Adrenal gland (tissue), 12 donors: ENCODE results near the gene CCDC134. TPM values are rescaled to one million over a fixed set of nuclear protein-coding genes. Genes with fewer than 3 reads are reported as not detected.
A peak's percentile ranks its signal among the peaks of the same experiment; 100 is the strongest.

Experiments
- DNase-seq, 7 donors: peaks; one replicate each; pipeline ENCODE4 v3.0.0-alpha.2; 2019 to 2020
- H3K27ac ChIP-seq, 5 donors: fragments of 200-600 bp; sonication (generic) in 4 of 5; 1 replicate in 3 of 5; 2 replicates in 2 of 5; pipeline versions ENCODE4 v1.5.1 to v1.8.0; 2016 to 2020; ENCODE audit warnings: mild to moderate bottlenecking in 1 of 5
- H3K27me3 ChIP-seq: fragments of 200-600 bp; 2 replicates; pipeline ENCODE4 v1.8.0; 2021
- H3K36me3 ChIP-seq, 2 donors: fragments of 200-600 bp; replicated peaks in 1 of 2; 1 replicate in 1 of 2; 2 replicates in 1 of 2; pipeline versions ENCODE4 v1.5.1 to v1.8.0; 2018 to 2022
- H3K4me1 ChIP-seq, 2 donors: fragments of 200-600 bp; replicated peaks in 1 of 2; 1 replicate in 1 of 2; 2 replicates in 1 of 2; pipeline versions ENCODE4 v1.5.1 to v1.8.0; 2018 to 2021
- H3K4me3 ChIP-seq, 4 donors: fragments of 200-600 bp; sonication (generic) in 3 of 4; one replicate each; pipeline ENCODE4 v1.5.1; 2016 to 2018
- H3K9me3 ChIP-seq, 3 donors: fragments of 200-600 bp; sonication (generic) in 1 of 3; replicated peaks in 1 of 3; 1 replicate in 2 of 3; 2 replicates in 1 of 3; pipeline versions ENCODE4 v1.5.1 to v1.8.0; 2016 to 2021
- POLR2A ChIP-seq, 2 donors: fragments of 450-650 bp; IDR thresholded peaks; one replicate each; pipeline ENCODE4 v1.6.1; 2017; ENCODE audit warnings: antibody characterized with exemption in 2 of 2, mild to moderate bottlenecking in 2 of 2, moderate library complexity in 1 of 2
- WGBS, 4 donors: extraction: QIAGEN DNeasy Blood & Tissue Kit in 2 of 4; methylation state at CpG; one replicate each; pipeline versions ENCODE4 v1.1.5 to v1.1.7; 2013 to 2017; 5-methylcytosine and 5-hydroxymethylcytosine counted together
- intact Hi-C, 2 donors: fragments of 100-400 bp; cut with DNase I; formaldehyde crosslinking; loops; one replicate each; pipeline versions ENCODE4 v1.14.1 to v1.15.0; 2022 to 2023
- polyA plus RNA-seq, 3 donors: library from polyadenylated mRNA; stranded (reverse); fragments of 200-250 nt in 2 of 3; fragments of 350-450 nt in 1 of 3; fragmentation: Illumina TruSeq in 1 of 3; extraction: RNeasy Lipid Tissue Mini Kit (QIAGEN cat#74804) in 1 of 3; gene quantifications; one replicate each; pipeline ENCODE4 v1.2.3, GENCODE V29; 2013 to 2014
- total RNA-seq, 9 donors: library from RNA; depleted of rRNA in 4 of 9; stranded (reverse); fragments of >200 nt in 4 of 9; fragments of 120-200 nt in 1 of 9; fragmentation: NEBNext Ultra II Directional in 1 of 9; extraction: Animal tissue kit (Norgen Biotek cat#: 25700) in 1 of 9; gene quantifications; one replicate each; pipeline versions ENCODE4 v1.1.0 to v1.2.4, GENCODE V29; 2013 to 2023
- TF ChIP-seq, protein P1 (sequence below), 6 experiments: fragments of 450-650 bp in 4 of 6; fragments of 200-600 bp in 2 of 6; sonication (generic) in 1 of 6; IDR thresholded peaks; 1 replicate in 5 of 6; 2 replicates in 1 of 6; pipeline versions ENCODE4 v1.5.1 to v1.8.0; 2016 to 2021; ENCODE audit warnings: antibody characterized with exemption in 6 of 6, mild to moderate bottlenecking in 2 of 6, moderate library complexity in 1 of 6
- donor health status: healthy with polysubstance abuse.
- donor health status: Bipolar disorder and iron deficiency.
- donor health status: DM: yes; HTN: yes; CAD: no.
- donor health status: DM: no; HTN: no; CAD: no.
- donor health status: DM: no; HTN: no; CAD: no.
- donor health status: DM: yes; HTN: yes; CAD: no.

Gene CCDC134
- total and polyA plus RNA-seq, 12 donors: 4.9 to 64.4 (median 32.0) TPM

- intact Hi-C loops: no loop called here
- Histone ChIP-seq H3K27ac (no peak overlapping the region), H3K9me3 (no peaks in the 10 kb centered on the region), H3K4me1 (no peaks in the 10 kb centered on the region), H3K36me3 (no peaks in the 10 kb centered on the region), H3K4me3 (no peak overlapping the region), H3K27me3 (no peaks in the 10 kb centered on the region)
- 52 to 63% (median 55%) methylated on average over 2 of the region's 2 CpGs for WGBS, 4 donors
- DNase-seq: peak in 1 of 7 donors; percentile 18
- no peak for TF ChIP-seq POLR2A (IDR thresholded peaks at IDR 0.05)
- TF ChIP-seq, protein P1, sequence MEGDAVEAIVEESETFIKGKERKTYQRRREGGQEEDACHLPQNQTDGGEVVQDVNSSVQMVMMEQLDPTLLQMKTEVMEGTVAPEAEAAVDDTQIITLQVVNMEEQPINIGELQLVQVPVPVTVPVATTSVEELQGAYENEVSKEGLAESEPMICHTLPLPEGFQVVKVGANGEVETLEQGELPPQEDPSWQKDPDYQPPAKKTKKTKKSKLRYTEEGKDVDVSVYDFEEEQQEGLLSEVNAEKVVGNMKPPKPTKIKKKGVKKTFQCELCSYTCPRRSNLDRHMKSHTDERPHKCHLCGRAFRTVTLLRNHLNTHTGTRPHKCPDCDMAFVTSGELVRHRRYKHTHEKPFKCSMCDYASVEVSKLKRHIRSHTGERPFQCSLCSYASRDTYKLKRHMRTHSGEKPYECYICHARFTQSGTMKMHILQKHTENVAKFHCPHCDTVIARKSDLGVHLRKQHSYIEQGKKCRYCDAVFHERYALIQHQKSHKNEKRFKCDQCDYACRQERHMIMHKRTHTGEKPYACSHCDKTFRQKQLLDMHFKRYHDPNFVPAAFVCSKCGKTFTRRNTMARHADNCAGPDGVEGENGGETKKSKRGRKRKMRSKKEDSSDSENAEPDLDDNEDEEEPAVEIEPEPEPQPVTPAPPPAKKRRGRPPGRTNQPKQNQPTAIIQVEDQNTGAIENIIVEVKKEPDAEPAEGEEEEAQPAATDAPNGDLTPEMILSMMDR (IDR thresholded peaks at IDR 0.05): no peak
Observed at GRCh38 chr22:41768430-41768829, 32.0 kb upstream of the CCDC134 start.

GRCh38 chr22:41770715-41771468, 29.6 kb upstream of the CCDC134 start:
- no peaks in the 10 kb centered on the region for H3K4me1 ChIP-seq
- no peaks in the 10 kb centered on the region for H3K36me3 ChIP-seq
- H3K27ac ChIP-seq: no peak overlapping the region
- no peak for TF ChIP-seq POLR2A (IDR thresholded peaks at IDR 0.05)
- TF ChIP-seq, protein P1 (IDR thresholded peaks at IDR 0.05): no peak
- intact Hi-C loops: no loop called here
- WGBS, 4 donors: 80 to 92% (median 85%) methylated on average over 5 of the region's 5 CpGs
- no peak overlapping the region for H3K4me3 ChIP-seq
- no peak for DNase-seq
- H3K9me3 ChIP-seq: no peaks in the 10 kb centered on the region
- H3K27me3 ChIP-seq: no peaks in the 10 kb centered on the region

DNA sequence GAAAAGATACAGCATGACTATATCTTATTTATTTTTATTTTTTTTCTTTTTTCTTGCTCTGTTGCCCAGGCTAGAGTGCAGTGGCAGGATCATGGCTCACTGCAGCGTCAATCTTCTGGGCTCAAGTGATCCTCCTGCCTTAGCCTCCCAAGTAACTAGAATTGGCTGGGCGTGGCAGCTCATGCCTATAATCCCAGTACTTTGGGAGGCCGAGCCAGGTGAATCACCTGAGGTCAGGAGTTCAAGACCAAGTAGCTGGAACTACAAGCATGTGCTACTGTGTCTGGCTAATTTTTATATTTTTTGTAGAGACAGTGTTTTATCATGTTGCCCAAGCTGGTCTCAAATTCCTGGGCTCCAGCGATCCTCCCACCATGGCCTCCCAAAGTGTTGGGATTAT, 28.3 kb upstream of the CCDC134 start:
- 89 to 95% (median 90%) methylated on average over 4 of the region's 4 CpGs for WGBS, 4 donors
- H3K4me1 ChIP-seq: no peaks in the 10 kb centered on the region
- no peak overlapping the region for H3K27ac ChIP-seq
- no peaks in the 10 kb centered on the region for H3K27me3 ChIP-seq
- no peak overlapping the region for H3K4me3 ChIP-seq
- no peaks in the 10 kb centered on the region for H3K9me3 ChIP-seq
- TF ChIP-seq, protein P1 (IDR thresholded peaks at IDR 0.05): no peak
- TF ChIP-seq POLR2A (IDR thresholded peaks at IDR 0.05): no peak
- no peaks in the 10 kb centered on the region for H3K36me3 ChIP-seq
- no peak for DNase-seq
- intact Hi-C loops: no loop called here

DNA sequence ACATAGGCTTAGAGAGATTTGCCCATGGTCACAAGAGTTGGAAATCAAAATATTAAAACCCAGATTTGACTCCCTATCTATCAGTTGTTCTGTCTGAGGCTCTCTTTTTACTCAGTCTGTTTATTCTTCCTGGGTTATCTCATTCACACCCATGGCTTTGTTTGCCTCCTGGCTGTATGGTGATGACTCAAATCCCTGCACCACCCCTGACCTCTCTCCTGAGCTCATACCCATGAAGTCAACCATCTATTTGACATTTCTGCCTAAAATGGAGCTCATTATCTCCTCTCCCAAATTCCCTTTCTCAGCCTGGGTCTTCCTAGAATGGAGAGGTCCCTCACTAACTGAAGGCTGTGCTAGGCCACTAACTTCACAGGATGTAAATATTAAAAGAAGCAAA, 27.8 kb upstream of the CCDC134 start:
- no peak for TF ChIP-seq POLR2A (IDR thresholded peaks at IDR 0.05)
- TF ChIP-seq, protein P1 (IDR thresholded peaks at IDR 0.05): no peak
- H3K27me3 ChIP-seq: no peaks in the 10 kb centered on the region
- no peaks in the 10 kb centered on the region for H3K4me1 ChIP-seq
- DNase-seq: no peak
- H3K27ac ChIP-seq: no peak overlapping the region
- intact Hi-C loops: no loop called here
- no peaks in the 10 kb centered on the region for H3K9me3 ChIP-seq
- H3K4me3 ChIP-seq: no peak overlapping the region
- no peaks in the 10 kb centered on the region for H3K36me3 ChIP-seq
